ENCODE measurements around the gene AMD1.
A peak's percentile ranks its signal among the peaks of the same experiment; 100 is the strongest.

- TF ChIP-seq CTCF (conservative IDR thresholded peaks at IDR 0.05 in 1 of 2, IDR thresholded peaks at IDR 0.05 in 1 of 2; ENCODE audit: extremely low read depth in 1 of 2, insufficient read depth in 1 of 2, low read depth in 1 of 2, low read length in 2 of 2), result peak in 1 of 2 donors; percentile 1
- TF ChIP-seq EZH2 (IDR thresholded peaks at IDR 0.05; ENCODE audit: borderline replicate concordance, low read length), result no peak
These were observed at the start of gene AMD1 for GRCh38 chr6:110873981-110874879.

Measured in mammary epithelial cell (primary cell).